Measurements from ENCODE around the gene SBSN. TPM values are rescaled to one million over a fixed set of nuclear protein-coding genes. Genes with fewer than 3 reads are reported as not detected.

Gene SBSN
- total and polyA plus RNA-seq, 2 donors from 2014 or later = not detected

DNA sequence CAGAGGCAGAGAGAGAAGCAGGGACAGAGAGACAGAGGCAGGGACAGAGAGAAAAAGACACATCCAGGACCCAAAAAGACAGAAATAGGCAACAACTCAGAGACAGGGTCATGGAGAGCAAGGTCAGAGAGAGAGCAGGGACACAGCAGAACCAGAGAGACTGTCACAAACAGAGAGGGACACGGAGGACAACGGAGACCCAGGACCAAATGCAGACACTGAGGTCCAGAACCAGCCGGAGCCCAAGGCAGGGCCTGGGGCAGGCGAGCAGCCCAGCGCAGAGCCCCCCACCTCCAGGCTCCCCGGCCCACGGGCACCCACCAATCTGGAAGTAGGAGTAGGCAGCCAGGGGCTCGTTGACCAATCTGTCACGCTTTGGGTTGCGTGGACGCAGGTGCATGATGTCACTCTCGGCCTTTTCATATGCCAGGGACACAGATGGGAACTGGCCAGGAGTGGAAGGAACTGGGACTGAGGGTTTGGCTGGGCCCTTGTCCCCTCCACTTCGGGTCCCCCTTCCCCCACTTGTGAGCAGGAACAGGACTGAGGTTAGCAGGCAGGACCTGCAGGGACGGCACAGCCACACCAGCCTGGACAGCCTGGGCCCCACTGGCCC is 25.4 kb upstream of the SBSN start:
- DNase-seq (no peak), FAIRE-seq (no peak)
- Histone ChIP-seq H3K4me3 (ENCODE audit: low read length in 3 of 3) (no peak overlapping the region), H3K4me1 (ENCODE audit: control insufficient read depth in 2 of 3, insufficient read depth in 2 of 3, low read depth in 1 of 3, low read length in 3 of 3) (peaks cover 0 to 2% (median 0%) of the 10 kb centered on the region in 3 donors), H3K9me3 (ENCODE audit: control insufficient read depth in 2 of 3, insufficient read depth in 1 of 3, low read length in 3 of 3) (no peaks in the 10 kb centered on the region), H3K9ac (ENCODE audit: low read length in 3 of 3) (no peak overlapping the region), H3K27me3 (ENCODE audit: control insufficient read depth, insufficient read depth, low read length) (peaks cover 3% of the 10 kb centered on the region), H3K36me3 (ENCODE audit: control insufficient read depth in 2 of 3, insufficient read depth in 3 of 3, low read length in 3 of 3) (no peaks in the 10 kb centered on the region), H3K27ac (ENCODE audit: low read depth in 2 of 2, low read length in 2 of 2) (no peak overlapping the region)
- TF ChIP-seq, protein P1, sequence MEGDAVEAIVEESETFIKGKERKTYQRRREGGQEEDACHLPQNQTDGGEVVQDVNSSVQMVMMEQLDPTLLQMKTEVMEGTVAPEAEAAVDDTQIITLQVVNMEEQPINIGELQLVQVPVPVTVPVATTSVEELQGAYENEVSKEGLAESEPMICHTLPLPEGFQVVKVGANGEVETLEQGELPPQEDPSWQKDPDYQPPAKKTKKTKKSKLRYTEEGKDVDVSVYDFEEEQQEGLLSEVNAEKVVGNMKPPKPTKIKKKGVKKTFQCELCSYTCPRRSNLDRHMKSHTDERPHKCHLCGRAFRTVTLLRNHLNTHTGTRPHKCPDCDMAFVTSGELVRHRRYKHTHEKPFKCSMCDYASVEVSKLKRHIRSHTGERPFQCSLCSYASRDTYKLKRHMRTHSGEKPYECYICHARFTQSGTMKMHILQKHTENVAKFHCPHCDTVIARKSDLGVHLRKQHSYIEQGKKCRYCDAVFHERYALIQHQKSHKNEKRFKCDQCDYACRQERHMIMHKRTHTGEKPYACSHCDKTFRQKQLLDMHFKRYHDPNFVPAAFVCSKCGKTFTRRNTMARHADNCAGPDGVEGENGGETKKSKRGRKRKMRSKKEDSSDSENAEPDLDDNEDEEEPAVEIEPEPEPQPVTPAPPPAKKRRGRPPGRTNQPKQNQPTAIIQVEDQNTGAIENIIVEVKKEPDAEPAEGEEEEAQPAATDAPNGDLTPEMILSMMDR (IDR thresholded peaks at IDR 0.05; ENCODE audit: borderline replicate concordance, extremely low read depth, insufficient read depth) = no peak
- intact Hi-C loops (cut with DNase I) = no loop called here

DNA sequence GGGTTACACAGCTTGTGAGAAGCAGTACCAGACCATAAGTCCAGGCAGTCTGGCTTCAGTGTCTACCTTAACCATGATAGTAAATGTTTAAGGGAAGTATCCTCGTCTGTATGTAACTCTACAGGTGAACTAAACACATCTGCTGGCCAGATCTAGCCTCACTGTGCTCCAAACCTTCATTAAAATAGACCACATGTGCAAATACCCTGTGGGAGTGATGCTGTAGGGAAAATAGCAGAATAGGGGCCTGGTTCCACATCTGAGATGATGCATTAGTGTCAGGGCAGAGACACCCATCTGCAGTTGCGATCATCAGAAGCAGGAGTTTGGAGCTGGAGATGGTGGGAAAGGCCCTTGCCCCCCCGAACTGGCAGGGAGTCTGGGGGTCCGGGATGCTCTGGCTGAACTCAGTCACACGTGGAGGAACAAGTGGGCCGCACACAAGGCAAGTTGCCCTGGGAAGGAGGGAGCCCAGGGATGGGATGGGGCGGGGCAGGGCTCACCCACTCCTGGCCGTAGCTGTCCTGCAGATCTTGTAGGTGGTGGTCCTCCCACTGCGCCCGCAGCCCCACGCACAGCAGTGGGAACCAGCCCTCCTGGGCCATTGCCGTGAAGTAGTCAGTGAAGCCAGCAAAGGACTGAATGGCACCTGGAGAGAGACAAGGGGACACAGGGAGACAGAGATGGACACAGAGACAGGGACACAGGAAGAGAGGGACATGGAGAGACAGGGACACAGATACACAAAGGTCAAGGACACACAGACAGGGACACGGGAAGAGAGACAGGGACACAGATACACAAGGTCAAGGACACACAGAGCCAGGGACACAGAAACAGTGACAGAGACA is 24.6 kb upstream of the SBSN start:
- DNase-seq = no peak
- H3K27ac ChIP-seq (ENCODE audit: low read depth in 2 of 2, low read length in 2 of 2) = no peak overlapping the region
- no peak overlapping the region for H3K4me3 ChIP-seq (ENCODE audit: low read length in 3 of 3)
- no peak overlapping the region for H3K9ac ChIP-seq (ENCODE audit: low read length in 3 of 3)
- FAIRE-seq = no peak
- TF ChIP-seq, protein P1 (IDR thresholded peaks at IDR 0.05; ENCODE audit: borderline replicate concordance, extremely low read depth, insufficient read depth) = no peak
- intact Hi-C loops (cut with DNase I) = no loop called here
- H3K9me3 ChIP-seq (ENCODE audit: control insufficient read depth in 2 of 3, insufficient read depth in 1 of 3, low read length in 3 of 3) = no peaks in the 10 kb centered on the region
- H3K27me3 ChIP-seq (ENCODE audit: control insufficient read depth, insufficient read depth, low read length) = peaks cover 3% of the 10 kb centered on the region
- peaks cover 0 to 2% (median 0%) of the 10 kb centered on the region in 3 donors for H3K4me1 ChIP-seq (ENCODE audit: control insufficient read depth in 2 of 3, insufficient read depth in 2 of 3, low read depth in 1 of 3, low read length in 3 of 3)
- no peaks in the 10 kb centered on the region for H3K36me3 ChIP-seq (ENCODE audit: control insufficient read depth in 2 of 3, insufficient read depth in 3 of 3, low read length in 3 of 3)

DNA sequence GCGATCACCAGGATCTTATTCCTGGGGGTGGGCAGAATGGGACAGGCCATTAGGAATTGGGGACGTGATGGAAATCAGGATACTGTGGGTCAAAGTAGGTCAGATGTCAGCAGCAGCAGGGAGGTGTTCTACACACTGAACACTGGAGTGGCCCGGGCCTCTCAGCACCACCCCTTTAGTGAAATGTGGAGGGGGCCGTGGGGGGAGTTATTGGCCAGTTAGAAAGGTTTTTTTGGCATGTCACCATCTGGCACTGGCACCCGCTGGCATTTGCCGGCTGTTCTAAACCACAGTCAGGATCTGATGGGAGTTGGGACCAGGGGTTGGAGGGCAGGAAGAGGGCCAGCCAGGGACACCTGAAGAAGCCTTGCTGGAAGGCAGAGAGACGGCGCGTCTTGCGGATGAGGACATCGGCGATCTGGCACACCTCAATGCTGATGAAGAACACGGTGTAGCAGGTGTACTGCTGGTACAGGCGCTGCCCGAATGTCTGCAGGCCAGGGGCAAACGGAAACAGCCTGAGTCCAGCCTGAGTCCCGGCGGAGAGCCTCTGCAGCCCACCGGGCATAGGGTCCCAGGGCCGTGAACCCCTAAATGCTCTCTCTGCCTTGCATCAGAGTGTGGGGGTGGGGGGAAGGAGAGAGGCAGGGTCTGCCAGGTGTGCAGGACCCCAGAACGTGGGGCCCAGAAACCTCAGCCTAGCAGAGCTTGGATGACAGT is 23.1 kb upstream of the SBSN start:
- Histone ChIP-seq H3K4me1 (ENCODE audit: control insufficient read depth in 2 of 3, insufficient read depth in 2 of 3, low read depth in 1 of 3, low read length in 3 of 3) (peaks cover 0 to 7% (median 0%) of the 10 kb centered on the region in 3 donors), H3K4me3 (ENCODE audit: low read length in 3 of 3) (no peak overlapping the region), H3K36me3 (ENCODE audit: control insufficient read depth in 2 of 3, insufficient read depth in 3 of 3, low read length in 3 of 3) (peaks cover 0 to 3% (median 0%) of the 10 kb centered on the region in 3 donors), H3K9ac (ENCODE audit: low read length in 3 of 3) (no peak overlapping the region), H3K27me3 (ENCODE audit: control insufficient read depth, insufficient read depth, low read length) (no peaks in the 10 kb centered on the region), H3K27ac (ENCODE audit: low read depth in 2 of 2, low read length in 2 of 2) (no peak overlapping the region), H3K9me3 (ENCODE audit: control insufficient read depth in 2 of 3, insufficient read depth in 1 of 3, low read length in 3 of 3) (no peaks in the 10 kb centered on the region)
- FAIRE-seq (no peak), DNase-seq (no peak)
- intact Hi-C loops (cut with DNase I) = no loop called here
- TF ChIP-seq, protein P1 (IDR thresholded peaks at IDR 0.05; ENCODE audit: borderline replicate concordance, extremely low read depth, insufficient read depth) = no peak
